IMR-90 (cell line): Measurements from ENCODE around the gene FXYD5. TPM values are rescaled to one million over a fixed set of nuclear protein-coding genes. Genes with fewer than 3 reads are reported as not detected.

Experiments used
- ATAC-seq: fragments of 200-7000 bp; cut with Tn5 transposase; 2 replicates; pipeline ENCODE4 v1.9.1; 2020; ENCODE audit warnings: low read depth, mild to moderate bottlenecking, moderate library complexity
- BruUV-seq: library from RNA; stranded (reverse); fragments of 400-500 nt; replicated peaks from 2 replicates; lab custom pipeline; 2021; lab: Mats Ljungman, UMichigan
- CTCF ChIA-PET: fragments of 300-600 bp; formaldehyde crosslinking; extraction: SDS; loops from one replicate; lab custom pipeline; 2021; ENCODE audit warnings: antibody characterized with exemption; lab: Yijun Ruan, JAX
- POLR2A ChIA-PET: fragments of 300-600 bp; sonication (Branson Sonifier 250); formaldehyde crosslinking; loops from one replicate; lab custom pipeline; 2022; ENCODE audit warnings: antibody characterized with exemption; ENCODE audit not compliant: unreplicated experiment; lab: Charles Lee
- DNase-seq: peaks from one replicate; pipeline ENCODE4 v3.0.0; 2013
- H2AFZ ChIP-seq: replicated peaks from 2 replicates; pipeline ENCODE3; 2013; ENCODE audit warnings: low read length, mild to moderate bottlenecking; ENCODE audit not compliant: poor library complexity
- H2AK5ac ChIP-seq: 2 replicates; pipeline ENCODE4 v1.6.1; 2013; ENCODE audit warnings: low read depth, low read length, inconsistent platforms
- H2AK9ac ChIP-seq: replicated peaks from 2 replicates; pipeline ENCODE3; 2013; ENCODE audit warnings: mild to moderate bottlenecking, low read depth, low read length, moderate library complexity; ENCODE audit not compliant: poor library complexity
- H2BK120ac ChIP-seq: 2 replicates; pipeline ENCODE4 v1.6.1; 2013; ENCODE audit warnings: low read depth, low read length, inconsistent platforms
- H2BK15ac ChIP-seq: 3 replicates; pipeline ENCODE4 v1.6.1; 2013; ENCODE audit warnings: low read depth, low read length, inconsistent platforms
- H2BK20ac ChIP-seq: 2 replicates; pipeline ENCODE4 v1.6.1; 2013; ENCODE audit warnings: low read depth, mild to moderate bottlenecking, inconsistent platforms, low read length, moderate library complexity
- H2BK5ac ChIP-seq: 2 replicates; pipeline ENCODE4 v1.6.1; 2013; ENCODE audit warnings: mild to moderate bottlenecking, low read depth, low read length, inconsistent platforms; ENCODE audit not compliant: poor library complexity, severe bottlenecking
- H3K14ac ChIP-seq: replicated peaks from 2 replicates; pipeline ENCODE4 v1.6.1; 2013; ENCODE audit warnings: low read depth, low read length, inconsistent platforms
- H3K18ac ChIP-seq: 2 replicates; pipeline ENCODE4 v1.6.1; 2013; ENCODE audit warnings: low read depth, low read length, control low read depth
- H3K23ac ChIP-seq: 2 replicates; pipeline ENCODE4 v1.6.1; 2013; ENCODE audit warnings: low read depth, low read length, inconsistent platforms
- H3K27ac ChIP-seq: 2 replicates; pipeline ENCODE4 v1.5.1; 2013; ENCODE audit warnings: mild to moderate bottlenecking, control low read depth, low read length; ENCODE audit not compliant: insufficient read depth
- H3K27me3 ChIP-seq: 2 replicates; pipeline ENCODE4 v1.6.1; 2013; ENCODE audit warnings: low read length; ENCODE audit not compliant: control insufficient read depth, insufficient read depth
- H3K36me3 ChIP-seq: 2 replicates; pipeline ENCODE4 v1.6.1; 2013; ENCODE audit warnings: low read length, mixed read lengths; ENCODE audit not compliant: control insufficient read depth, insufficient read depth
- H3K4ac ChIP-seq: 2 replicates; pipeline ENCODE4 v1.6.1; 2013; ENCODE audit warnings: low read depth, low read length, inconsistent platforms
- H3K4me1 ChIP-seq: 2 replicates; pipeline ENCODE4 v1.6.1; 2013; ENCODE audit warnings: low read length, mixed read lengths; ENCODE audit not compliant: control insufficient read depth, insufficient read depth
- H3K4me2 ChIP-seq: 2 replicates; pipeline ENCODE4 v1.6.1; 2013; ENCODE audit warnings: low read depth, mild to moderate bottlenecking, control low read depth, low read length, moderate library complexity
- H3K4me3 ChIP-seq: 2 replicates; pipeline ENCODE4 v1.5.1; 2013; ENCODE audit warnings: low read depth, mild to moderate bottlenecking, control low read depth, low read length, moderate library complexity; ENCODE audit not compliant: insufficient read depth
- H3K56ac ChIP-seq: 2 replicates; pipeline ENCODE4 v1.6.1; 2013; ENCODE audit warnings: low read length, inconsistent platforms; ENCODE audit not compliant: insufficient read depth; ENCODE audit errors: extremely low read depth
- H3K79me1 ChIP-seq, 2 experiments: 2 replicates each; pipeline ENCODE4 v1.6.1; 2013; ENCODE audit warnings: low read length in 2 of 2, inconsistent platforms in 1 of 2, low read depth in 1 of 2
- H3K9ac ChIP-seq: 2 replicates; pipeline ENCODE4 v1.6.1; 2013; ENCODE audit warnings: low read depth, low read length, control low read depth
- H3K9me1 ChIP-seq: 2 replicates; pipeline ENCODE4 v1.6.1; 2013; ENCODE audit warnings: low read length, inconsistent platforms; ENCODE audit not compliant: insufficient read depth
- H3K9me3 ChIP-seq: 2 replicates; pipeline ENCODE4 v1.6.1; 2013; ENCODE audit warnings: low read length; ENCODE audit not compliant: control insufficient read depth, insufficient read depth
- H4K20me1 ChIP-seq: 2 replicates; pipeline ENCODE4 v1.6.1; 2013; ENCODE audit warnings: low read length, inconsistent platforms; ENCODE audit not compliant: insufficient read depth
- H4K5ac ChIP-seq: 2 replicates; pipeline ENCODE4 v1.6.1; 2013; ENCODE audit warnings: mild to moderate bottlenecking, low read depth, low read length, control low read depth
- H4K8ac ChIP-seq, 2 experiments: 2 replicates each; pipeline ENCODE4 v1.6.1; 2013; ENCODE audit warnings: low read depth in 2 of 2, low read length in 2 of 2, control low read depth in 1 of 2, inconsistent platforms in 1 of 2
- H4K91ac ChIP-seq: 2 replicates; pipeline ENCODE4 v1.6.1; 2013; ENCODE audit warnings: low read depth, low read length, inconsistent platforms; ENCODE audit not compliant: insufficient read depth
- CEBPB ChIP-seq: IDR thresholded peaks from 2 replicates; pipeline ENCODE4 v1.6.1; 2012; ENCODE audit warnings: low read depth, low read length, improper control_type of control experiment
- CHD1 ChIP-seq: IDR thresholded peaks from 2 replicates; pipeline ENCODE4 v1.6.1; 2012; ENCODE audit warnings: low read depth, low read length, improper control_type of control experiment
- FOS ChIP-seq: fragments of 150-350 bp; IDR thresholded peaks from 2 replicates; pipeline ENCODE4 v1.6.1; 2016; ENCODE audit warnings: low read depth, low read length
- MAFK ChIP-seq: IDR thresholded peaks from 2 replicates; pipeline ENCODE4 v1.6.1; 2012; ENCODE audit warnings: low read depth, low read length, improper control_type of control experiment
- MXI1 ChIP-seq: IDR thresholded peaks from 2 replicates; pipeline ENCODE4 v1.6.1; 2012; ENCODE audit warnings: low read depth, mild to moderate bottlenecking, low read length, moderate library complexity, borderline replicate concordance
- NFE2L2 ChIP-seq: fragments of 150-350 bp; IDR thresholded peaks from 2 replicates; pipeline ENCODE4 v1.6.1; 2016; ENCODE audit warnings: low read depth, mild to moderate bottlenecking, low read length
- POLR2A ChIP-seq: IDR thresholded peaks from 2 replicates; pipeline ENCODE4 v1.6.1; 2012; ENCODE audit warnings: mild to moderate bottlenecking, low read depth, low read length
- RAD21 ChIP-seq: IDR thresholded peaks from 2 replicates; pipeline ENCODE4 v1.6.1; 2012; ENCODE audit warnings: low read length, improper control_type of control experiment
- RCOR1 ChIP-seq: IDR thresholded peaks from 2 replicates; pipeline ENCODE4 v1.6.1; 2012; ENCODE audit warnings: mild to moderate bottlenecking, low read length, improper control_type of control experiment; ENCODE audit not compliant: insufficient replicate concordance
- RFX5 ChIP-seq: IDR thresholded peaks from 2 replicates; pipeline ENCODE4 v1.8.0; 2012; ENCODE audit warnings: low read depth, mild to moderate bottlenecking, low read length, moderate library complexity
- WGBS, 2 experiments: methylation state at CpG; one replicate each; pipeline versions ENCODE4 v1.1.5 to v1.1.7; 2013; ENCODE audit warnings: missing lambda C conversion rate in 2 of 2; ENCODE audit not compliant: insufficient read length in 1 of 2; ENCODE audit errors: extremely low coverage in 2 of 2; 5-methylcytosine and 5-hydroxymethylcytosine counted together
- dilution Hi-C: fragments of 300-500 bp; cut with HindIII; formaldehyde crosslinking; loops from one replicate; pipeline ENCODE4 v1.14.3; 2018; ENCODE audit warnings: low sequenced_read_pairs; ENCODE audit not compliant: unreplicated experiment
- in situ Hi-C: fragments of 300-500 bp; cut with MboI; formaldehyde crosslinking; loops from 3 replicates; pipeline ENCODE4 v1.14.3; 2019; ENCODE audit warnings: low sequenced_read_pairs, inconsistent platforms, mixed read lengths
- intact Hi-C: fragments of 100-400 bp; cut with micrococcal nuclease; formaldehyde crosslinking; loops from 2 replicates; pipeline ENCODE4 v1.10.0; 2022
- polyA plus RNA-seq, 3 experiments: library from polyadenylated mRNA; depleted of rRNA; stranded (reverse); fragments of >200 nt; gene quantifications; 2 replicates each; pipeline ENCODE4 v1.2.3, GENCODE V29; 2012; ENCODE audit warnings: low replicate concordance in 1 of 3
- total RNA-seq: library from RNA; depleted of rRNA; stranded (reverse); fragments of >200 nt; gene quantifications from 2 replicates; pipeline ENCODE4 v1.2.3, GENCODE V29; 2012
- TF ChIP-seq, protein P1 (sequence below): conservative IDR thresholded peaks from 2 replicates; pipeline ENCODE4 v1.5.1; 2012; ENCODE audit warnings: mild to moderate bottlenecking, low read depth, low read length, improper control_type of control experiment

Gene FXYD5
- total and polyA plus RNA-seq, 2 of the 4 experiments (the other 2 are of a cell fraction): 53.6 to 245 TPM

DNA sequence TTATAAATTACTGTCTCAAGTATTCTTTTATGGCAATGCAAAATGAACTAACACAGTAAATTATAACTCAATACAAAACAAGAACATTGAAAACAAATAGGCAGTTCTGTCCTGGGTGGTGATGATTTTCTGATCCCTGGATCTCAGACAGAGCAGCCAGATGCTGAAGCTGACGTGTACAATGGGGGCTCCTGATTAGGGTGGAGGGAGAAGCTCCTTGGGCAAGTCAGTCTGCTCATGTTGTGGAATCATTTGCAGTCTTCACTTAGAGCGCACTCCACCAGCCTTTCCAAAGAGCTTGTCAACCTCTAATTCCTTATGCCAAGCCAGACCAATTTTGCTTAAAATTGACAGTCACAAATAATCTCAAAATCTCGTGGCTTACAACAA lies 21.6 kb downstream of the FXYD5 start:
- Histone ChIP-seq H2BK120ac (no peak overlapping the region), H3K4ac (no peak overlapping the region), H2AFZ (peak overlapping the region; percentile 61), H3K9me1 (no peaks in the 10 kb centered on the region), H2AK9ac (no peak overlapping the region), H3K23ac (no peak overlapping the region), H3K18ac (no peak overlapping the region), H3K27me3 (peaks cover 2% of the 10 kb centered on the region; the same call in 1 of the 2 replicates), H3K4me3 (no peak overlapping the region), H4K20me1 (no peaks in the 10 kb centered on the region), H3K9me3 (no peaks in the 10 kb centered on the region; the same call in 1 of the 2 replicates), H3K56ac (no peak overlapping the region), H3K4me1 (no peaks in the 10 kb centered on the region), H3K9ac (no peak overlapping the region), H3K14ac (no peak overlapping the region), H4K5ac (no peak overlapping the region), H2BK15ac (no peak overlapping the region), H3K36me3 (no peaks in the 10 kb centered on the region; the same call in 1 of the 2 replicates), H2BK5ac (no peak overlapping the region), H3K27ac (no peak overlapping the region), H4K8ac (no peak overlapping the region), H4K91ac (no peak overlapping the region), H2AK5ac (no peak overlapping the region), H3K79me1 (no peaks in the 10 kb centered on the region), H3K4me2 (no peak overlapping the region), H2BK20ac (no peak overlapping the region)
- POLR2A ChIA-PET: no interaction called here
- intact Hi-C loops (no loop called here), in situ Hi-C loops (no loop called here), dilution Hi-C loops (no loop called here)
- BruUV-seq: no TSS peak
- no peak for DNase-seq
- 86% methylated on average over 1 of the region's 3 CpGs; no CpG with 5 or more reads in 1 of the 2 experiments for WGBS, 2 experiments
- TF ChIP-seq NFE2L2 (no peak), RFX5 (no peak), CEBPB (no peak), MXI1 (no peak), RCOR1 (no peak), RAD21 (no peak), MAFK (no peak), CHD1 (no peak), POLR2A (no peak), FOS (no peak)
- TF ChIP-seq, protein P1, sequence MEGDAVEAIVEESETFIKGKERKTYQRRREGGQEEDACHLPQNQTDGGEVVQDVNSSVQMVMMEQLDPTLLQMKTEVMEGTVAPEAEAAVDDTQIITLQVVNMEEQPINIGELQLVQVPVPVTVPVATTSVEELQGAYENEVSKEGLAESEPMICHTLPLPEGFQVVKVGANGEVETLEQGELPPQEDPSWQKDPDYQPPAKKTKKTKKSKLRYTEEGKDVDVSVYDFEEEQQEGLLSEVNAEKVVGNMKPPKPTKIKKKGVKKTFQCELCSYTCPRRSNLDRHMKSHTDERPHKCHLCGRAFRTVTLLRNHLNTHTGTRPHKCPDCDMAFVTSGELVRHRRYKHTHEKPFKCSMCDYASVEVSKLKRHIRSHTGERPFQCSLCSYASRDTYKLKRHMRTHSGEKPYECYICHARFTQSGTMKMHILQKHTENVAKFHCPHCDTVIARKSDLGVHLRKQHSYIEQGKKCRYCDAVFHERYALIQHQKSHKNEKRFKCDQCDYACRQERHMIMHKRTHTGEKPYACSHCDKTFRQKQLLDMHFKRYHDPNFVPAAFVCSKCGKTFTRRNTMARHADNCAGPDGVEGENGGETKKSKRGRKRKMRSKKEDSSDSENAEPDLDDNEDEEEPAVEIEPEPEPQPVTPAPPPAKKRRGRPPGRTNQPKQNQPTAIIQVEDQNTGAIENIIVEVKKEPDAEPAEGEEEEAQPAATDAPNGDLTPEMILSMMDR: no peak
- ATAC-seq: no peak
- CTCF ChIA-PET: no interaction called here
